ENCODE results near the gene RAD9B.

Gene RAD9B

DNA sequence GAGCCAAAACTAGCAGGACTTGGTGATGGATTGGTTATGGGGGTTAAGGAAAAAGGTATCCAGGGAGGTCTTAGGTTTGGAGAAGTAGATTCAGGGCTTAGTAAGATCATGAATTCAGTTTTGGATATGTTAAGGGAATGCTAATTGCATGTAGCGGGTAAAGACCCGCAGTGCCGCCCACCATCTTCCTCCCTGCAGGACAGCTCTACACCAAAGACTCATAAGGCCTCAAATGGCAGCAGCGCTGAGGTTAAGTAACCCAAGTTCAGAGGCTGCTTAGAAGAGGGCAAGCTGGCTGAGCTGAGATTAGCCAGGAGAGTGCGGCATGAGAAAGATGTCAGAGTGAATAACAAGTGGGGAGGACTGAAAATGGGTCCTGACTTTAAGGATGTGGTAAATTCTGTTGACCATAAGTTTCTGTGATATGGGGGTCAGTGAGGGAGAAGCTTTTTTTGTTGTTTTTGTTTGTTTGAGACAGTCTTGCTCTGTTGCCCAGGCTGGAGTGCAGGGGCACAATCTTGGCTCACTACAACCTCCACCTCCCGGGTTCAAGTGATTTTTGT is 26.2 kb downstream of the RAD9B start:
- no peak for DNase-seq

DNA sequence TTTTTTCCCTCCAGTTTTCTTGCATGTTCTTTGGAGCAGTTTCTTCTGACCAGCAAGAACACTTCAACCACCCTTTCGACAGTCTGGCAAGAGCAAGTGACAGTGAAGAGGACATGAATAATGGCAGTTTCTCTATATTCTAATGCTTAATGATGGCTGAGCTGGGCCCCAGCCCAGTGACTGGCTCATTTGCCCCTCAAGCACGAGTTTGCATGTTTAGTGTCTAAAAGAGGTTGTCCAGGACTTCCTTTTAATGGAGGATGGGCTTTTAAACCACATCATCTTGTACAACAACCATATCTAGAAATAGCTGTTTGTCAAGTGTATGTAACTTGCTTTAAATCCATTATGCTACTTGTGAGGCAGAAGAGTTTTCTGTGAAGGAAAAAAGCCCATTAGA is 28.4 kb downstream of the RAD9B start:
- no peak for DNase-seq

DNA sequence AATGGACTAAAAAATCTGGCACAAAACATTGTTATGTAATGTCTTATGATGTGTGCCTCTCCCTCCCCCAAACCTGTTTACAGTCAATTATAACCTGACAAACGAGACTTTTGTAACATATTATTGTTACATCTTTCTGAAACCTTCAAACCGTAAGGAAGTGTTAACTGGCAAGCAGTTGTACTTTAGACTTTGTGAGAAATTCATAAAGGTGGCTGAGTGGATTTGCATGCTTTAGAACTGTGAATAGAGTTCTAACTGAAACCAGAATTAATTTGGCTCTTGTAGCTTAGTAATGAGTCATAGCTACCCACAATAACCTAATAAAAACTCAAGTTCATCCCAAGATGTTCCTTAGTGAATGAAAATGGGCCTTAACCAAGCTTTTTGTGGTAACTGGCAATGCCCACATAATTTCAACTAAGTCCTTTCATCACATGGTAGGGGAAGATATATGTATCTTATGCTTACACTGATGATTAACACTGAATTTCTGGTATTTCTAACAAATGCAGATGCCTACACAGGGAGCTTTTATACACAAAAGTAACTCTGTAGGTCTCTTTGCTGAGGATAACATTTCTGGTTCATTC is 29.7 kb downstream of the RAD9B start:
- DNase-seq = no peak

DNA sequence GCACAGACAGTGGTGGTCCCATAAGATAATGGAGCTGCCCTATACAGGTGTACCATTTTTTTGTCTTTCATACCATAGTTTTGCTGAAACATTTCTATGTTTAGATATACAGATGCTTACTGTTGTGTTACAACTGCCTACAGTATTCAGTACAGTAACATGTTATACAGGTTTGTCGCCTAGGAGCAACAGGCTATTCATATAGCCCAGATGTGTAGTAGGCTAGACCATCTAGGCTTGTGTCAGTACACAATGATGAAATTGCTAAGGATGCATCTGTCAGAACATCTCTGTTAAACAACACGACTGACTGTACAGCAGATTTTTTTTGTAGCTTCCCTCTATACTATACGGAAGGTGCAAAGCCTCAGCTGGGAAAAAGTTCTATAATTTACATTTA is 30.5 kb downstream of the RAD9B start:
- DNase-seq = no peak

DNA sequence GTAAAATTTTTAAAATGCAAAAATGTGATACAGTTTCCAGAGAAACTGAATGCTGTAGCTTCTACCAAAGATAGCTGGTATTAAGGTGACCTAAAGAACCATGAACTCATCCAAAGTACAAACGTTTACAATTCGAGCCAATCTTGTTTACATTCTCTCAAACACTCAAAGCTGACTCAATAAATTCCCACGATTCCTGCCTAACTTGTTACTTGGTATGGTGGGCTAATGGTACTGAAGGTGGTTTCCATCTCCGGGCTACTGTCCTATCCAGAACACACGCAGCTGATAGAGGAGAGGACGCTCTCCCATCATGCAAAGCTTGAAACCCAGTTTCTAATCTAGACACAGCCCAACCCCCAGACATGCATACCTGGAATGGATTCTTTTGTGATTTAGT is 31.5 kb downstream of the RAD9B start:
- DNase-seq = no peak

DNA sequence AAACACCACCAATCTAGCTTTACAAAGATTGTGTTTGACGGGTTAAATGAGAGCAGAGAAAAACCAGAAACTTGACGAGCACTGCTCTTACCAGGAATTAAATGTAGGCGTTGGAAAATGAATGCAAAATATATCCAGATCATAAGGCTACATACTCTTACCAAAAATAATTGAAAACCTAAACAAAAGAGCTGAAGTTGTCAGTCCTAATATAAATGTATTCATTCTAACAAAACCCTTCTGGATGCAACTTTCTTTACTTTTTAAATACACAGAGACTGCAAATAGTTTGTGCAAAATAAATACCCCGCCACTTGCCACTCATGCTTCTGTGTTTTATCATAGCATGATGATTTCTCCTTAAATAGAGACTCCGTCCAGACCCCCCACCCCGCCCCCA is 32.7 kb downstream of the RAD9B start:
- no peak for DNase-seq

DNA sequence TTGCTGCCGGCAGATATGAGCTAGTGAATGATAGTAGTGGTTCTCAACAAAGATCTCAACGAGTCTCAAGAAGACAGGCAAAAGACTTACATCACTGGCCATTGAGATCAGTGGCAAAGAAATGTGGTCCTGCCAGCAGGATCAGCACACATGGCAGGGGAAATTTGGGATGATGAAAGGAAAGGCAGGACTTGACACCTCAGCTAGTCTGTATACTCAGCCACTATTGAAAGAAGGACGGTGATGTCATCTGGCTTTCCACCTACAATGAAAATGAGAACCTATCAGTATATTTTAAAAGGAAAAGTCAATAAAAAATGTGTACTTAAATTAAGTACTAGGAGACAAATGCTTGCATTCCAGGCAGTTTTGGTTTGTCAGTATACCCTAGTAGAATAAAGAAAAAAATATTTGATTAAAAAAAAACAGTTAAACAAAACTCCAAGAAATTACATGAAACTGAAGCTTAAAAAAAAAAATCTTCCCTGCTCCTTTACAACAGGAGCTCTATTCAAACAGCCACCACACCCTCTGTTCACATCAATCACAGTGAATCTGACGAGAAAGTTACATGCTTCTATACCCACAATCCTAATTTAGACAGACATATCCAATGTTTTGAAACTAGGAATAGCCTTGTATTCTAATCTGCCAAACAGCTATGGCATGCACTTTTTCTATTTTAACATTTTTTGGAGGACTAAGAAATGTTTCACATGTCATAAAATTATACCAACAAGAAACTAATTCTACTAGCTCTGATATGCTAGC is 34.9 kb downstream of the RAD9B start:
- DNase-seq = no peak

DNA sequence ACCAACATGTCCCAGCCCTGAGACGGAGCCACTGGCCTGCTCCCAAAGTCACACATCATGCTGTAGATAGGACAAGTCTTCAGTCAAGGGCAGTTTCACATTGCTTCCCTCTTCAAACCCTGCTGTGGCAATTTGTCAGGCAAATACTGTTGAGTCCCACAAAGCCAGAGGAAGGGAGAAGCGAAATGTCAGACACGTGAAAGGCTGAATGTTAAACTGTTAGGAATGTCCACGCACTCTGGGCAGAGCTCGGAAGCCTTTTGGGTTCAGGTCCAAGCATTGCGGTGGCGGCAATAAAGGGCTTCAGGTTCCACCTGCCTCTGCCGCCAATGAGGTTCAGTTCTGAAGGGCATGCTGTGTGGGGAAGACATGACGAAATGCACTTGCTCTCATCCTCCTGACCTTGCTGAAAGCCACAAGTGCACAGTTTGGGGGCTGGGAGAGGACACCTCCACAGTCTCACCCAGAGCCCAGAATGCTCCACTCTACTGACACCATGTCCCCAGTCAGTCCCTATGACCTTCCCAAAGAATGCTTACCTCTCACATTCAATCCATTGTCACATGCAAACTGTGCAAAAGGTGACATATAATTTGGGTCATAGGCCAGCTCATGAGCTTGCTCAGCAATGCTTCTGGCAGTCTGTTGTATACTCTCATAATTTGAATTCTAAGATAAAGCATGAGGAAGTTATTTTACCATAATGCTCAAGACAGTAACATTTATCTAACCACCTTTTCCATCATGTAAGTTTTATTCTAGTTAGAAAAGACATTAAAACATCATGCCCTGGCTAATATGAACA is 35.7 kb downstream of the RAD9B start:
- DNase-seq = peak in 1 of 4 experiments; percentile 8

DNA sequence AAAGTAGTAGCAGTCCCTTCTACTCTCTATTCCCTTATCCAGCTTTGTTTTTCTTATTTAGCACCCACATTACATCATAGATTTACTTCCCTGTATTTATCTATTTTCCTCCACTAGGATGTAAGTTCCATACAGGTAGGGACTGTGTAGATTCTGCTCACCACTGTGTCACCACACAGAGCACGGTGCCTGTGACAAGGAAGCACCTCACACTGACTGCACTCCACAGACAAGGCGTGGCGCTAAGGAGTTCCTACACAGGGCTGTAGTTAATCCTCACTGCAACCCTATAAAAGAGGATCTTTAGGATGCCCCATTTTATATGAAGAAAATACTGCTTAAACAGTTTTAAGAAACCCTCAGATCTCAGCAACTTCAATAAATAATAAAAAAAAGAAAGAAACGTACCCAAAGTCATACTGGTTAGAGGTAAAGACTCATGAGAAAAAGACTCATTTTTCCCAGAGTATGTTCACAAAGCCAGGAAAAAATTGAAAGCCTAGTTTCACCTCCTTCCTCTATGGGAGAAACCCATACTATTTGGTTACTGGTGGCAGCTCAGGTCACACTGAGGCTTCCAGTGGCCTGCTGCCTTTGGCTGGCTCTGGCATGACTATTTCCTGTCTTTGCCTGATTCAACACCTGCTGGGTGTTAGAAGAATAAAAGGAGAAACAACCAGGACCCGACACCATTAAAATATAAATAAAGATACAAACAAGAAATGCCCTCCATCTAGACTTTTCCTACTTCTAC is 36.9 kb downstream of the RAD9B start:
- no peak for DNase-seq

DNA sequence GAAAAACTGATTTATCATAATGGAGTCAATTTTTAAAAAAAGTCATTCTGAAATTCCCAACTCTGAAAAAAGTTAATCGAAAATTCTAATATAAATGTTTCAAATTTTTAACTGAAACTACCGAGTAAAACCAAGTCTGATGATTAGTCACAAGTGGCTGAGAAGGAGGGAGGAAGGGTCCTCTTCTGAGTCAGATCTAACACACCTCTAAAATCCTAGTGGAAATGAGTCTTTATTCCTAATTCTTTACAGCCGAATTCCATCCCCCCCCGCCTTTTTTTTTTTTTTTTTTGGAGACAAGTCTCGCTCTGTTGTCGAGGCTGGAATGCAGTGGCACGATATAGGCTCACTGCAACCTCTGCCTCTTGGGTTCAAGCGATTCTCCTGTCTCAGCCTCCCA is 37.9 kb downstream of the RAD9B start:
- DNase-seq = no peak

DNA sequence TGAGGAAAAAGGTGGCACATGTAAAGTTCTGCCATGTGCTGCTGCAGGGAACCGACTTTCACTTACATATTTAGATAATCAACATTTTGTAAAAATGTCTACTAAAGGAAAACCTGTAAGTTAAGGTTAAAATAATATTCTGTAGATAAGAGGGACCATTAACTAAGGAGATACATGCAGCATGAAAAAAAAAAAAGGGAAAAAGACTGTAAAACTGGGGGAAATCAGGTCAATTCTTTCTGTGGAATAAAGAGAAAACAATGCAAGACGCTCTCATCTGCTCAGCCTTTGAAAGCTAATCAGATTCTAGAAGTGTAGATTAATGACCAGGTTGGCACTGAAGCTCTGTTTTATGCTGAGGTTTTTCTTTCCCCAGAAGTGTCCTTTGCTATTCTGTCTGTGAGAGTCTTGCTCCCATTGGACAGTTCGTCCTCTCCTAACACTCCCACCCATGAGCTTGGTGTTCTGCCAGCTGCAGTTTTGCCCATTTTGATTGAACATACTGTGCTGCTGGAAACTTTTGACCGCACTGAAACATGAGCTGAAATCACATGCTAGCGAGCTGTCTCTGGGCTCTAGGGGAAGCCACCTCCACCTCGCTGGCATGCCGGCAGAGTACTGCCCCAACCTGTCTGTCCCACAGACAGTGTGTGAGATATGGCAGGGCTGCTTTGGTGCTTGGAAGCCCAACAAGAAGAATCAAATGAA is 41.3 kb downstream of the RAD9B start:
- no peak for DNase-seq

DNA sequence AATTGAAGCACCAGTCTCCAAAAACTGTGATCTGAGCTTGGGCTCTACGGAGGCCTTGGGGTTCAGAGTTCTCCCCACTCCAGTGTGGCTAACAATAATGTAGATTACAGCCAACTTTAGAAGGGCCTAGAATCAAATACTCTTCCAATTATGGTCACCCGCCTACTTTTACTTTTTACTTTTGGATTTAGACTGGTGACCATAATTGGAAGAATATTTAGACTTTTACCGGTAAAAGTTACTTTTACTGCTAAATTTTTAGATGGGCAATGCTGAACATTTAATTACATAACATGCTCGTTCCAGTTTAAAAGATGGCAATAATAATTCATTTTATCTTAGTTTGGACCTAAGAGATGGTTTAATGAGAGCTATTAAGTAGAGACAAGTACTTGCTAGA is 41.8 kb downstream of the RAD9B start:
- no peak for DNase-seq

DNA sequence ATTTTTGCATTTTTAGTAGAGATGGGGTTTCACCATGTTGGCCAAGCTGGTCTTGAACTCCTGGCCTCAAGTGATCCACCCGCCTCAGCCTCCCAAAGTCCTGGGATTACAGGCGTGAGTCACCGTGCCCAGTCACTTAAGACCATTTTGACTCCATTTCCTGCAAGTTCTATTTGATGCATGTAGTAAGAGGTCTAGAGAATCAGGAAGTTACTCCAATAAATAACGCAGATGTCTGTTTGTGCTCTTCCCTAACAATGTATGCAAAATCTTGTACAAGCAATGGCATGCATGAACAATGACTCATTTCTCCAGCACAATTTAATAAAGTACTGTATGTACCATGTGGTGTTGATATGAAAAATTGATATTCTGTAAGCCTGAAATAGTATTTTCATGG is 43.1 kb downstream of the RAD9B start:
- peak; percentile 63 to 91 (median 76) for DNase-seq

DNA sequence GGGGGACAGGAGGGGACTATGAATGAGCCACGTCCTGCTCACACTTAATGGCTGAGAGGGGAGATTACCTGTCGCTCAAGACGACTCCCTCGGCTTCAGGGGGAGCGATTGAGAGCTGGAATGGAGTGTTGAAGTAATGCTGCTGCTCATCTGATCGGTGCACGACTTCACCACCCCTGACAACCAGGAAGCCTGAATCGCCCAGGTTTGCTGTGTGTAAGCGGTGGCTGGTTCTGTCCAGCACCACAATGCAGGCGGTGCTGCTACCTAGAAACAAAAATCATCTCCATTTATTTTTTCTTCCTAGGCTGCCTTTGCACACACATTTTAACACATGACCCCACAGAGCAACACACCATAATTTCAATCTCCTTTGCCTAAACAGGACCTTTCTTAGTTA is 43.7 kb downstream of the RAD9B start:
- DNase-seq = no peak

DNA sequence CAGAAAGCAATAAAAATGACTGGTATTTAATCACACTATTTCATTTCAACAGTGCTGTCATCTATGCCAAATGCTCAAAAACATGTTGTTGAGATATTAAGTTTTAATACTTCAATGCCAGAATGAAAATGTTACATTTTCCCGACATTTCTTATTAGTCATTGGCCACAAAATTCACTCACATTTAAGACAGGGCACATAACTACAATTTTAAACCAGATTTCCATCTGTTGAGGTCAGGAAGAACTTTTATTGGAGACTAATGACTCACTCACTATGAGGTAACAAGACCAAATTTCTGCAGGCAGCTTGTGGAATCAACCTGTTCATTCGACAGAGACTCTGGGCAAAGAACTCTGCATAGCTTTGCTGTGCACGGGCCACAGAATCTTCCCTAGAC is 44.2 kb downstream of the RAD9B start:
- DNase-seq = peak in 2 of 4 experiments; percentile 19 to 22

DNA sequence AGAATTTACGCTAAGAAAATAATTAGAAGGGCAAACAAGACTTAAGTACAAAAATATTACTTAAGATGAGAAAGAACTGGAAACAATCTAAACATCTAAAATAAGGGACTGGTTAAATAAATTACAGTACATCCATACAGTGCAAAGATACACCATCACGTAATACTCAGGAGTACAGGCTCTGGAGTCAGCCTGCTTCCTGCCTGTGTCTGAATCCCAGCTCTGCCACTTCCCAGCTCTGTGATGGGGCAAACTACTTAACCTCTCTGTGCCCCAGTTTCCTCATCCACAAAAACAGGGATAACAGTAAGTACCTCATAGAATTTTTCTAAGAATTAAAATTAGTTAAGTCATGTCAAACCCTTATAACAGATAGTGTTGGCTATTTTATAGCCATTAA is 45.0 kb downstream of the RAD9B start:
- DNase-seq = no peak

DNA sequence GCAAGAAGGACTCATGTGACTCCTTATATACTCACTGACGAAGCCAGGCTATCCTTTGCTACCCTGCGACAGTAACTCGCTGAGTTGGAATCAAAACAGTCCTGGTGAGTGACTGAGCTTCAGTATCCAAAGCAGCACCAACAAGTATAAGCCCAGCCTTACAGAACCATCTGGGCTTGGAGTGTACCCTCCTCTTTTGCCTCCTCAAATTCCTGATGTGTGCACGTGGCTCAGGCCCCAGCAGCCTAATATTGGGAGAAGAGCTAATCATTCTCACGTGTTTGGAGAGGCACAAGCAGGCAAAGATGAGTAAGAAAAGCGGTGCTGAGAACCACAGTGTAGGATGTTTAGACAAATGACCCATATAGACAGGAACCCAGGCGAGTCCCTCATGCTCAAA is 46.5 kb downstream of the RAD9B start:
- no peak for DNase-seq

DNA sequence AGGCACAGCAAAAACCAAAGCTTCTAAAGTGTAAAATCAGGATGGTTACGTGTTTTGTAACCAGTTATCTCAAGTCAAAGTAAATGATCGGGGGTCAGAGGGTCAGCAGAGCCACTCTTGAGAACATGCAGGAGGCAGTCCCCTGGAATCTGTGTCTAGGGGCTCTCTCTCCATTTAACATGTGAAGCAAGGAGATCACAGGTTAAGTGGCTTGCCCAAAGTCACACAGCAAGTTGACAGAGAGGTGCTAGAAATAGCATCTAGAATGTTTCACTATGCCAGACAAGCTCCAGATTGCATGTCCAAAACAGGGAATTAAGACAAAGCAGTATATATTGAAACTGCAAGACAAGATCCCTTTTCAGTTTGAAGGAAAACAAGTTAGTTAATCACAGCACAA is 47.6 kb downstream of the RAD9B start:
- DNase-seq = no peak

DNA sequence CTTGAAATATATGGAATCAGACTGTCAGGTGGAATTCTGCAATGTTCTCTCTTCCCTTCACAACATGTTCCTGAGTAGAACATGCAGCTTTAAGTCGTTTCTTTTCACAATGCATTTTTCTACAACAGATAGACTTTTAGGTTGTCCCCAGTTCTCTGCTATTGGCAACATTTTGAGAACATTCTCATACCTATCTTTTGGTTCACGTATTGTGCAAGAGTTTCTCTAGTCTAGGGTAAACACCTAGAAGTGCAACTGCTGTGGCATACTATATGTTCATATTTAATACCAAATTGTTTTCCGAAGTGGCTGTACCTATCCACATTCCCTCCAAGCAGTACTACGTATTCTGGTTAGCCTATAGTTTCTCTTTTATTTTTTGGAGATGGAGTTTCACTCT is 48.9 kb downstream of the RAD9B start:
- no peak for DNase-seq
